GM21367 (cell line): ENCODE results near the gene SMOC2.

Experiments used
- ATAC-seq: cut with Tn5 transposase; IDR thresholded peaks from one replicate; pipeline ENCODE4 v1.9.1; 2021; ENCODE audit not compliant: unreplicated experiment

SMOC2 gene

GRCh38 chr6:168618546-168619315 is 177.7 kb downstream of the SMOC2 start:
- ATAC-seq, result no peak

DNA sequence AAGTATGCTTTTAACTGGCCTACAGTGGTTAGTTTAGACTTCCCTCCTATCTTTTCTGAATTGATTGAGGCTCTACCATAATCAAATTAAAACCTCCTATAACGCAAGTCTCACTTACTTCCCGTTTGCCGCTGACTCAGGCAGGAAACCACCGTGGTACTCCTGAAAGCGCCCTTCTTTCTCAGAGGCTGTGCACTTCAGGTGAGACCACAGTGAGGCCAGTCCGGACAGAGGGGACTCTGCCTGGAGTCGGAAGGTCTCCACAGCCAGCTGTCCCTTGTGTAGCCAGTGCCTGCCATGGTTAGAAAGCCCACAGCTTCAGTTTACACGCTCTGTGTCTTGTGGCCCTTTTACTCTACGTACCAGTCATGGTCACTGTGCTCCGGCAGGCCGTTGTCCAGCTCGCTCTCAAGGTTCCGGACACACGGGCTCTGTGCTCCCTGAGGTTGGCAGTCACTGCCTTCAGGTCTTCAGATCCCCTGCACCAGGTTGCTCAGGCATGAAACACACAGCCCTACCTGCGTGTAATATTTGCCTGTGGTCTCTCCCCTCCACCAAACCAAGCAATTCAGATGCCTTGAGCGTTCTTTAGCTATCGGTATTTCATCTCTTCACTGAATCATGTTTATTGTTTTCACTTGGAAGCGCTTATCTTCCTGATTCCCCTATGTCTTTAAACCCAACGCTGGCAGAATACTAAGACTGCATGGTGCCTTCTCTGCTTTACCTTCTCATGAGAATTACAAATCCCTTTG is 178.8 kb downstream of the SMOC2 start:
- no peak for ATAC-seq

DNA sequence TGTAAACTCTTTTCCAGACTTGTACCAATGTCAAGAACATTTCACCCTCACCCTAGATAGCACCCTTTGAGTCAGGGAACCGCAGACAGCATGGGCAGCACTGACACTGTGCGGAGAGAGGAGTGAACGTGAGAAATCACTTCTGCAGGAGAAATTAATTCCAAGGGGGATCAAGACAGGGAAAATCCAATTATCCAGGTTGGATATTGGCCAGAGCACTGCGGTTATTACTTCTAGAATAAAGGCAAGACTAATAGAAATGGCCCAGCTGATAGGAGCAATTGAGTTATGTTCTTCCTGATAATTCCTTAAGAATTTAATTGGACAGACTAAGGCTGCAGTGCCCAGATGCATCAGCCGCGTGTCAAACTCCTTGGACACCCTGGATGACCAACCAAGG is 179.6 kb downstream of the SMOC2 start:
- no peak for ATAC-seq

DNA sequence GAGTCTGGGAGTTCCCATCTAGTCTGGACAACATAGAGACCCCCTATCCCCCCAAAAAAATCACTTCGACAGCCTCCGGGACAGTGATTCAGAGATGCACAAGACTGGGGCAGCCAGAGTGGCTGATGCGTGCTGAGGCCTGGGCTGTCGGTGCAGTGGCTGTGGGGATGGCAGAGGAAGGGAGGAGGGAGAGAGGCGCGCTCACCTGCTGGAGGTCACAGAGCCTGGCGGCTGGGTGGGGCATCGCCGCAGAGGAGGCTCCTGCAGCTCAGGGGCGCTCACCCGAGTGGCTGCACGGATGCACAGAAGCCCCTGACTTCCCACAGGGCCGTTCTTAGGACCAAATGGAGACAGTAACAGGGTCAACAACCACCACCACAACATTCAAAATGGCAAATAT is 182.8 kb downstream of the SMOC2 start:
- ATAC-seq, result no peak

GRCh38 chr6:168624540-168624939 is 183.6 kb downstream of the SMOC2 start:
- no peak for ATAC-seq

GRCh38 chr6:168624948-168625347 is 184.0 kb downstream of the SMOC2 start:
- ATAC-seq, result no peak

- no peak for ATAC-seq
Measured at GRCh38 chr6:168625602-168626001, 184.6 kb downstream of the SMOC2 start.

DNA sequence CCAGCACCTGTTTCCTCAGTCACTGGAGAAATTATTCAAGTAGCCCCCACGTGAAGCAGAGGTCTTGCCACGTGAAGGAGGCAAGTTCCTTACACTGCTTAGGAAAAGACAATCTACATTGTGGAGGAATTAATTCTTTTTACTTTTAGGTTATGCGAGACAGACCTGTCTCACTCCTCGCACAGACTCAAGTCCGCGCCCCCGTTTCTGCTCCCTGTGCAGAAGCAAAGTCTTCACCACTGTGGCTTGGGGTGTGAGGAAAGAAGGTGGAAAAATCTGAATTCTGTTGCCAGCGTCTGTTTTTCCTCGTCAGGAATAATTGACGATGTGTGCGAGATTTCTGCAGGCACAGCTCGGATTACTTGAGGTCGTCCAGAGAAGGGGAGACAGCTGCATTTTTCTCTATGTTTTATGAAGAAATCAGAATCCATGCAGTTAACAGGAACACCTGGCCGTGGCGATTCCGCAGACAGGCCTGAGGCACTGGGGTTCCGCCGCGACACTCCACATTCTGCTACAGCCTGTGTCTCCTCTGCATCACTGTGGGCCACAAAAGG is 185.1 kb downstream of the SMOC2 start:
- no peak for ATAC-seq

DNA sequence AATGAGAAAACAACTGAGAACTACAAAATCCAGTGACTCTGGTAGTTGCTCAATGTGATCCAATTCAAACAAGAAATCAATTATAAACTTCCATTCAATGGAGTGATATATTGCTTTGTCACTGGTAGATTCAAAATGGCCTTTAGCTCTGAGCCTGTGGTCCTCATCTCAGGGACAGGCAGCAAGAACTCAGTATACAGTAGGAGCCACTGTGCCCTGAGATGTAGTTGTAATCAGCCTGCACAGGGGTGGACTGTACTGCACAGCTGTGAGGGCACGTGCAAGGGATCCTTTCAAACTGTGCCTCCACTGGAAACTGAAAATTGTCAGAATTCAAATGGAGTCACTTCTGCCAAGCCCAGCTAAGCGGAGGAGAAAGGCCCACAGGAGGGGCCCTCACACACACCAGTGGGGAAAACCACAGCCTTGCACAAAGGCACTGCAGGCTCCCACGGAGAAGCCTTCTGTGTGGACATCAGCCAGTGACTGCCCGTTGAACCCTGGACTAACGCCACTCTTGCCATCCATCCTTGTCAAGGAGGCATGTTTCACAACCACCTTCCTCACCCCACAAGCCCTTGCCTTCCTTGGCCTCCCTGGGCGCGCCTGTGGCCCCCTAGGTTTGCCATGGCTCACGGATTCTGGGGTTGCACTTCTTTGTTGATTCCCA is 186.7 kb downstream of the SMOC2 start:
- no peak for ATAC-seq

- ATAC-seq, result no peak
Measured at GRCh38 chr6:168628176-168628553, 187.2 kb downstream of the SMOC2 start.

DNA sequence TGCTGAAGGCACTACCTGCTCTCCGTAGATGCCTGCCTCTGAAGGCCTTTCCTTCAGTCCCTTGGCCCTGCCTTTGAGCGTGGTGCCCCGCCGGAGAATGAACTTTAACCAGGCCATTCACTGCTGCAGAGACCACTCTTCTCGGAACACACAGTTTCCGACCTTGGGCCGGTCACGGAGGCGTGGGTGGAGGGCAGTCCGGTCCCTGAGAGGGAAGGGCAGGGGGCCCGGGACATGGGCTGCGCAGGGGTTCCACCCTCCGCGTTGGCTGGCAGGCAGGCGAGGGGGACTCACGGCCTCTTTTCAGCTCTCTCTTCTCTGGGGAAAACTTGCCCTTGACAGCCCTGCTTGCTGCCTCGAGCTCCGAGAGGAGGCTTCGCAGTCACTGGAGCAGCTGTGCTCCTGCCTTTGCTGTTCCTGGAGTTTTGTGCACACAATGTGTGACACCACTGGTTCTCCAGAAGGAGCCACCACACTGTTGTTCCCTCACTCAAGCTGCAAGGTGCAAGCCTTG is 187.8 kb downstream of the SMOC2 start:
- no peak for ATAC-seq

DNA sequence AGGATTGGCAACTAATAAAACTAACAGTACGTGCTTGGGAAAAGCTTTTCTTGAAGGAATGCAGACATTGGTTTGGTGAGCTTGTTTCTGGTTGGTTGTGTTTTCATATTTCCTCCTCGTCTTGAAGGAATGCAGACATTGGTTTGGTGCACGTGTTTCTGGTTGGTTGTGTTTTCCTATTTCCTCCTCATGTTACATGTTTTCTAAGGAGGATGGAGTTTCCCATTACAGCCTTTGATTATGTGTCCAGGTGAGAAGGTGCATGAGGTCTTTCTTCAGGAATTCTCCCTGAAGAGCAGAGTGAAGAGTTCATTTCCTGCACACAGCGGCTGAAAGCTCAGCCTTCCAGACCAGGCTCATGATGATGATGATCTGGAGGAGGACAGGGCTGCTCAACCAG is 190.6 kb downstream of the SMOC2 start:
- no peak for ATAC-seq

- no peak for ATAC-seq
Measured at GRCh38 chr6:168632694-168633093, 191.7 kb downstream of the SMOC2 start.

GRCh38 chr6:168634541-168635328 is 193.8 kb downstream of the SMOC2 start:
- no peak for ATAC-seq

GRCh38 chr6:168636147-168637004 is 195.4 kb downstream of the SMOC2 start:
- ATAC-seq, result no peak

- no peak for ATAC-seq
Measured at GRCh38 chr6:168637834-168638233, 196.8 kb downstream of the SMOC2 start.

DNA sequence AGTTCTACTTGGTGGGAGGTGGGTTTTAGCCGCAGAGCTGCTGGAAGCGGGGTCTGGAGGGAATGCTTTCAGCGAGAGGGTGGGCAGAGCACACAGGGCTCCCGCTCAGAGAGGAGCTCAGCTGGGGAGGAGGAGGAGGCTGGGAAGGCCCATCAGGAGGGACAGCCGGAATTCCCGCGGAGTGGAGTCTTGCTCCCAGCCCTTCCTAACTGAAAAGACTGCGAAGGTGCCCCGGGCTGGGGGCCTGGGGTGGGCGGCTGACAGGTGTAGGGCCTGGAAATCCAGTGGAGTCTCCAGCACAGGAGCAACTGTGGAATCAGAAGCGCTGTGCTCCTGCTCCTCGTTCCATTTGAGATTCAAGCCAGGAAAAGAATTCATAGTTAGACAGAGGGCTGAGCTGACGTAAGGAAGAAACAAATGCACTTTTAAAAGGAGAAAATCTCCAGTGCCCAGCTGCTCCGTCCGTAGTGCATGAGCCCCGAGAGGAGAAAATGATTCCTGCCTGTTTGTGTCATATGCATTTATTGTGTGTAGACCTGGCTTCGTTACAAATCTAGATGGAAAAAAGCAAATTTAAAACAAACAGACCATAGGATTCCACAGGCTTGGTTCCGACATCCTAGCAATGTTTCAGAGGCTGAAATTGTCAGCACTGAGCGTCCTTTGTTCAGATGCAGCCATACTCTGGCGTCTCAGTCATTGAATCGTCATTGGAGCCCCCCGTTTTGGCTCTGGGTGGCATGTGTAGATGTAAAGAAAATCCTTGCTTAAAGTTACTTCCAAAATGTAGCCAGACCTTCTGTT is 197.7 kb downstream of the SMOC2 start:
- no peak for ATAC-seq

DNA sequence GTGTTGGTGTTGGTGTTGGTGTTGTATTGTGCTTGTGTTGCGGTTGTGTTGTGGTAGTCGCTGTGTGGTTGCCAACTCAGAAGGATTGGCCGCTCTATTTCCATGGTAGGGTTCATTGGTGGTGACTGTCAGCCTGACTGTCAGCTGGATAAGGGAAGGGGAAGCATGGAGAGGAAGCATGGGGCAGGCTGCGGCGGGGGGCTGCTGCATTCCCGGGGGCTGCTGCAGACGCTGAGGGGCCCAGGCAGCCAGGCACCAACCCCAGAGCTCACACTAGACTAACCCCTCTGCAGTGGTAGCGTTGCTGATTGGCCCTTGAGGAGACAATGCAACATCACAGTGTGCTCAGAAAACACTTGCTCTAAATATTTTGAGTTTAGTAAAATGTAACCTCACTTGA is 199.2 kb downstream of the SMOC2 start:
- ATAC-seq, result no peak

DNA sequence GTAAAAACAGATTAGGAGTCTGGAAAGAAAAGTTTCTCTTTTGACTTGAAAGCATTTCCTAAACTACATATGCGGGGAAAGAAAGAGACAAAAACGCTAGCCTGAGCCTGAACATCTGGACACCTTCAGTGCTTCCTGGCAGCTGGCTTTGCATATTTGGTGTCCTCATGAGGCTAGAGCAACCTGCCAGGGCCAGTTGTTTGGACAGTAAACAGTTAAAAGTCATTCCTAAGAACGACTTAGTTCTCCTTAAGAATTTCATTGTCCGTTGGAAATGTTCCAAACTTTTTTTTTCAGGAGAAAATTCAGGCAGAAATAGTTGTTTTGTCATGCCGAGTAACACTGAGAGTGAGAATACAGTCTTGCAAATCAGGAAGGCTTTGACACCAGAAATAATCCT is 199.8 kb downstream of the SMOC2 start:
- no peak for ATAC-seq
